HCT116 (cell line): Measurements from ENCODE around the gene CRYGN. TPM values are rescaled to one million over a fixed set of nuclear protein-coding genes. Genes with fewer than 3 reads are reported as not detected.

Source experiments
- ATAC-seq: fragments of 200-7000 bp; cut with Tn5 transposase; 2 replicates; pipeline ENCODE4 v1.9.1; 2020; ENCODE audit warnings: mild to moderate bottlenecking, moderate library complexity
- BruUV-seq: library from RNA; stranded (reverse); fragments of 400-500 nt; replicated peaks from 2 replicates; lab custom pipeline; 2021; lab: Mats Ljungman, UMichigan
- CTCF ChIA-PET: fragments of 300-600 bp; sonication (Branson Sonifier 250); formaldehyde crosslinking; loops from one replicate; lab custom pipeline; 2021; ENCODE audit warnings: antibody characterized with exemption; lab: Charles Lee
- POLR2A ChIA-PET: fragments of 300-600, 350-600 bp; sonication (Branson Sonifier 250); formaldehyde crosslinking; loops from one replicate; lab custom pipeline; 2021; ENCODE audit warnings: antibody characterized with exemption; lab: Charles Lee
- RAD21 ChIA-PET, 2 experiments: fragments of 300-600 bp; sonication (Branson Sonifier 250); formaldehyde crosslinking; loops; one replicate each; lab custom pipeline; 2023; ENCODE audit warnings: low total read pairs in 2 of 2; ENCODE audit not compliant: uncharacterized antibody in 2 of 2, unreplicated experiment in 2 of 2, low non-redundant PET in 1 of 2; lab: Charles Lee
- DNase-seq: peaks from one replicate; pipeline ENCODE4 v3.0.0-alpha.2; 2010; ENCODE audit warnings: low read depth, low spot score
- H2AFZ ChIP-seq: fragments of 200-600 bp; shearing (Covaris generic), sonication (generic); 2 replicates; pipeline ENCODE4 v1.6.1; 2017; ENCODE audit warnings: low read depth, mixed run types, mixed read lengths, antibody characterized with exemption, low read length; ENCODE audit not compliant: poor library complexity, severe bottlenecking
- H3K27ac ChIP-seq: 2 replicates; pipeline ENCODE4 v1.5.1; 2012; ENCODE audit warnings: low read depth, low read length
- H3K27me3 ChIP-seq: fragments of 200-600 bp; sonication (generic); 2 replicates; pipeline ENCODE4 v1.6.1; 2016; ENCODE audit warnings: mixed run types, low read length, mixed read lengths; ENCODE audit not compliant: insufficient read depth
- H3K36me3 ChIP-seq, 2 experiments: fragments of 200-500 bp in 1 of 2; fragments of 200-600 bp in 1 of 2; sonication (Bioruptor generic) in 1 of 2; sonication (generic) in 1 of 2; 2 replicates each; pipeline versions ENCODE4 v1.5.1 to v1.6.1; 2014 to 2016; ENCODE audit warnings: low read length in 2 of 2, inconsistent platforms in 1 of 2, mixed read lengths in 1 of 2, mixed run types in 1 of 2; ENCODE audit not compliant: insufficient read depth in 2 of 2, control insufficient read depth in 1 of 2
- H3K4me1 ChIP-seq, 2 experiments: fragments of 200-600 bp in 1 of 2; sonication (generic) in 1 of 2; 2 replicates each; pipeline versions ENCODE4 v1.5.1 to v1.6.1; 2012 to 2017; ENCODE audit warnings: low read length in 2 of 2, inconsistent platforms in 1 of 2, mild to moderate bottlenecking in 1 of 2, mixed read lengths in 1 of 2, mixed run types in 1 of 2, moderate library complexity in 1 of 2; ENCODE audit not compliant: insufficient read depth in 2 of 2, control insufficient read depth in 1 of 2
- H3K4me2 ChIP-seq: fragments of 200-600 bp; sonication (generic); 2 replicates; pipeline ENCODE4 v1.6.1; 2017; ENCODE audit warnings: mixed run types, low read length, mixed read lengths
- H3K4me3 ChIP-seq, 2 experiments: fragments of 200-600 bp in 1 of 2; sonication (generic) in 1 of 2; replicated peaks in 1 of 2; 2 replicates each; pipeline ENCODE4 v1.5.1; 2011 to 2016; ENCODE audit warnings: low read length in 2 of 2, control low read depth in 1 of 2, low read depth in 1 of 2, mild to moderate bottlenecking in 1 of 2, mixed read lengths in 1 of 2, mixed run types in 1 of 2
- H3K79me2 ChIP-seq: fragments of 200-600 bp; sonication (generic); 2 replicates; pipeline ENCODE4 v1.6.1; 2017; ENCODE audit warnings: mild to moderate bottlenecking, mixed run types, low read length, moderate library complexity, mixed read lengths; ENCODE audit not compliant: insufficient read depth
- H3K9ac ChIP-seq: fragments of 200-600 bp; sonication (generic); 2 replicates; pipeline ENCODE4 v1.6.1; 2016; ENCODE audit warnings: low read length, mixed read lengths
- H3K9me2 ChIP-seq: fragments of 200-600 bp; sonication (generic), shearing (Covaris generic); 2 replicates; pipeline ENCODE4 v1.6.1; 2017; ENCODE audit warnings: mixed run types, mild to moderate bottlenecking, moderate library complexity; ENCODE audit not compliant: insufficient read depth
- H3K9me3 ChIP-seq, 2 experiments: fragments of 200-500 bp in 1 of 2; fragments of 200-600 bp in 1 of 2; sonication (Bioruptor generic) in 1 of 2; sonication (generic) in 1 of 2; 2 replicates each; pipeline ENCODE4 v1.6.1; 2014 to 2017; ENCODE audit warnings: low read length in 2 of 2, mixed read lengths in 2 of 2, inconsistent platforms in 1 of 2, low read depth in 1 of 2, mild to moderate bottlenecking in 1 of 2, mixed run types in 1 of 2, moderate library complexity in 1 of 2; ENCODE audit not compliant: control insufficient read depth in 1 of 2, insufficient read depth in 1 of 2
- H4K20me1 ChIP-seq: fragments of 200-600 bp; sonication (generic), shearing (Covaris generic); 2 replicates; pipeline ENCODE4 v1.6.1; 2017; ENCODE audit warnings: mixed run types, mild to moderate bottlenecking, moderate library complexity; ENCODE audit not compliant: insufficient read depth
- EZH2 ChIP-seq: fragments of 200-600 bp; sonication (generic); IDR thresholded peaks from 2 replicates; pipeline ENCODE4 v1.6.1; 2017; ENCODE audit warnings: antibody characterized with exemption, mixed run types
- EZH2phosphoT487 ChIP-seq: fragments of 200-600 bp; IDR thresholded peaks from 2 replicates; pipeline ENCODE4 v1.6.1; 2018; ENCODE audit warnings: antibody characterized with exemption, borderline replicate concordance
- FOSL1 ChIP-seq: IDR thresholded peaks from 2 replicates; pipeline ENCODE4 v1.6.1; 2012; ENCODE audit warnings: low read depth
- JUND ChIP-seq: IDR thresholded peaks from 2 replicates; pipeline ENCODE4 v1.6.1; 2012
- POLR2A ChIP-seq: IDR thresholded peaks from 2 replicates; pipeline ENCODE4 v1.7.0; 2011; ENCODE audit warnings: borderline replicate concordance; ENCODE audit not compliant: insufficient read depth, insufficient read length; ENCODE audit errors: extremely low read depth
- RAD21 ChIP-seq: IDR thresholded peaks from 2 replicates; pipeline ENCODE4 v1.6.1; 2012; ENCODE audit warnings: low read depth, mild to moderate bottlenecking
- SIN3A ChIP-seq: IDR thresholded peaks from 2 replicates; pipeline ENCODE4 v1.6.1; 2012; ENCODE audit warnings: low read depth
- SP1 ChIP-seq: IDR thresholded peaks from 2 replicates; pipeline ENCODE4 v1.6.1; 2012; ENCODE audit warnings: low read depth
- YY1 ChIP-seq: IDR thresholded peaks from 2 replicates; pipeline ENCODE4 v1.6.1; 2011; ENCODE audit warnings: low read length, low read depth, moderate library complexity, mild to moderate bottlenecking; ENCODE audit not compliant: insufficient replicate concordance; ENCODE audit errors: extremely low read depth
- ZBTB33 ChIP-seq: IDR thresholded peaks from 2 replicates; pipeline ENCODE4 v1.6.1; 2011; ENCODE audit warnings: mild to moderate bottlenecking, low read length, moderate library complexity; ENCODE audit not compliant: insufficient replicate concordance; ENCODE audit errors: extremely low read depth
- ZNF274 ChIP-seq: fragments of 200-500 bp; sonication (Bioruptor generic); IDR thresholded peaks from 2 replicates; pipeline ENCODE4 v1.6.1; 2014; ENCODE audit warnings: mild to moderate bottlenecking, low read depth, low read length, inconsistent platforms
- intact Hi-C: fragments of 100-400 bp; cut with micrococcal nuclease; formaldehyde crosslinking; loops from 2 replicates; pipeline ENCODE4 v1.10.0; 2022
- total RNA-seq: library from RNA; stranded (reverse); gene quantifications from one replicate; pipeline ENCODE4 v1.2.1, GENCODE V29; 2021; ENCODE audit not compliant: unreplicated experiment

Gene CRYGN
- total RNA-seq, 1 experiment from 2014 or later: not detected

- H3K79me2 ChIP-seq: no peaks in the 10 kb centered on the region
- H3K4me2 ChIP-seq: no peak overlapping the region
- H3K36me3 ChIP-seq: no peaks in the 10 kb centered on the region
- intact Hi-C loops: no loop called here
- H3K9ac ChIP-seq: no peak overlapping the region
- RAD21 ChIA-PET: no interaction called here
- H4K20me1 ChIP-seq: no peaks in the 10 kb centered on the region
- no TSS peak for BruUV-seq
- H3K9me3 ChIP-seq: no peaks in the 10 kb centered on the region
- no peak overlapping the region for H2AFZ ChIP-seq
- no peaks in the 10 kb centered on the region for H3K27me3 ChIP-seq
- DNase-seq (no peak), ATAC-seq (no peak)
- peaks cover 0 to 5% of the 10 kb centered on the region in 2 experiments; a peak in 1 of 4 replicates for H3K4me1 ChIP-seq
- no peaks in the 10 kb centered on the region for H3K9me2 ChIP-seq
- POLR2A ChIA-PET: no interaction called here
- CTCF ChIA-PET: interaction anchor here (1.4 kb wide), 1 partner anchor 10 kb away, joined by 4 read pairs; no protein-coding TSS in a partner anchor
- no peak for TF ChIP-seq FOSL1
- TF ChIP-seq YY1: no peak
- no peak for TF ChIP-seq SIN3A
- no peak for TF ChIP-seq SP1
- no peak for TF ChIP-seq ZBTB33
- no peak for TF ChIP-seq EZH2phosphoT487
- TF ChIP-seq POLR2A: no peak
- TF ChIP-seq JUND: no peak
- no peak for TF ChIP-seq ZNF274
- TF ChIP-seq RAD21: no peak
- no peak for TF ChIP-seq EZH2
- TF ChIP-seq, all 23 proteins: peak for 0
- no peak overlapping the region for H3K4me3 ChIP-seq
- no peak overlapping the region for H3K27ac ChIP-seq
Observed at GRCh38 chr7:151438864-151439601, 908 bp downstream of the CRYGN start.
